Esophagus squamous epithelium (tissue), 4 donors: Measurements from ENCODE around the gene SERPINE2.

Experiments used
- POLR2A ChIP-seq, 4 donors: fragments of 450-650 bp; IDR thresholded peaks; one replicate each; pipeline ENCODE4 v1.6.1; 2017; ENCODE audit warnings: antibody characterized with exemption in 4 of 4, mild to moderate bottlenecking in 4 of 4, moderate library complexity in 3 of 4
- TF ChIP-seq, protein P1 (sequence below), 6 experiments: fragments of 450-650 bp in 4 of 6; fragments of 200-600 bp in 2 of 6; sonication (generic) in 2 of 6; IDR thresholded peaks; one replicate each; pipeline ENCODE4 v1.5.1; 2016 to 2019; ENCODE audit warnings: antibody characterized with exemption in 6 of 6, mild to moderate bottlenecking in 4 of 6, moderate library complexity in 4 of 6

DNA sequence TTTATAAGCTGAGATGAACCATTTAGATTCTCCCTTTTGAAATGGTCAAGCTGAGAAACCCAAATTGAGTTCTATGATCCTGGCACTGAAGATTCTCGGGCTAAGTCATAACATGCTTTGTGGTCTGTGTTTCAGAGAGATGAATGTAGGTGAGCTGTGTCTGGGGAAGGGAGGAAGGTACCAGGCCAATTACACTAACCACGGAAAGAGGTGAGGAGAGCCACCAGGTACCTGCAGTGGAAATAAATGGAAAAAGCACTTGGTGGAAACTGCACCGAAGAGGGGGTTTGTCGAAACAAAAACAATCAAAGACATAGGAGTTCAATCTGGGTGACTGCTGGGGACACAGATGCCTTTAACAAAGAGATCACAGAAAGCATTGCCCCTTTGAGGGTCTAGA, 82.8 kb downstream of the SERPINE2 start:
- TF ChIP-seq, protein P1, sequence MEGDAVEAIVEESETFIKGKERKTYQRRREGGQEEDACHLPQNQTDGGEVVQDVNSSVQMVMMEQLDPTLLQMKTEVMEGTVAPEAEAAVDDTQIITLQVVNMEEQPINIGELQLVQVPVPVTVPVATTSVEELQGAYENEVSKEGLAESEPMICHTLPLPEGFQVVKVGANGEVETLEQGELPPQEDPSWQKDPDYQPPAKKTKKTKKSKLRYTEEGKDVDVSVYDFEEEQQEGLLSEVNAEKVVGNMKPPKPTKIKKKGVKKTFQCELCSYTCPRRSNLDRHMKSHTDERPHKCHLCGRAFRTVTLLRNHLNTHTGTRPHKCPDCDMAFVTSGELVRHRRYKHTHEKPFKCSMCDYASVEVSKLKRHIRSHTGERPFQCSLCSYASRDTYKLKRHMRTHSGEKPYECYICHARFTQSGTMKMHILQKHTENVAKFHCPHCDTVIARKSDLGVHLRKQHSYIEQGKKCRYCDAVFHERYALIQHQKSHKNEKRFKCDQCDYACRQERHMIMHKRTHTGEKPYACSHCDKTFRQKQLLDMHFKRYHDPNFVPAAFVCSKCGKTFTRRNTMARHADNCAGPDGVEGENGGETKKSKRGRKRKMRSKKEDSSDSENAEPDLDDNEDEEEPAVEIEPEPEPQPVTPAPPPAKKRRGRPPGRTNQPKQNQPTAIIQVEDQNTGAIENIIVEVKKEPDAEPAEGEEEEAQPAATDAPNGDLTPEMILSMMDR (IDR thresholded peaks at IDR 0.05): no peak
- TF ChIP-seq POLR2A (IDR thresholded peaks at IDR 0.05): no peak
